Nephron (organoid): ENCODE measurements around the gene RHOBTB1.
"Not testable (repeated sequence)": the region's sequence is repeated elsewhere in the genome, so short reads cannot be mapped to it uniquely, and the experiment has no call there.

Experiments used
- H3K27ac Mint-ChIP-seq, 3 experiments: 2 replicates each; pipeline ENCODE4 v1.8.0; 2020; ENCODE audit warnings: mixed read lengths in 3 of 3, mild to moderate bottlenecking in 2 of 3, moderate library complexity in 1 of 3
- H3K27me3 Mint-ChIP-seq: 2 replicates; pipeline ENCODE4 v1.8.0; 2021; ENCODE audit warnings: low read depth, mild to moderate bottlenecking, moderate library complexity, mixed read lengths
- H3K36me3 Mint-ChIP-seq: 2 replicates; pipeline ENCODE4 v1.8.0; 2020; ENCODE audit warnings: low read depth, mixed read lengths
- H3K4me1 Mint-ChIP-seq: 2 replicates; pipeline ENCODE4 v1.8.0; 2020; ENCODE audit warnings: mixed read lengths
- H3K4me3 Mint-ChIP-seq, 3 experiments: 2 replicates each; pipeline ENCODE4 v1.8.0; 2020; ENCODE audit warnings: mild to moderate bottlenecking in 3 of 3, mixed read lengths in 3 of 3, moderate library complexity in 2 of 3
- H3K9me3 Mint-ChIP-seq: 2 replicates; pipeline ENCODE4 v1.8.0; 2020; ENCODE audit warnings: mixed read lengths
- CTCF ChIP-seq, 3 experiments: fragments of 200-600 bp; sonication (generic); IDR thresholded peaks; one replicate each; pipeline ENCODE4 v1.5.0; 2021; ENCODE audit warnings: antibody characterized with exemption in 3 of 3; ENCODE audit not compliant: unreplicated experiment in 3 of 3

Gene RHOBTB1

GRCh38 chr10:60908031-60908430, 36.0 kb downstream of the RHOBTB1 start:
- Mint-ChIP-seq H3K4me3 (no peak overlapping the region), H3K27me3 (no peaks in the 10 kb centered on the region), H3K4me1 (peaks cover 22% of the 10 kb centered on the region), H3K36me3 (peaks cover 87% of the 10 kb centered on the region), H3K27ac (peak overlapping the region in 2 of 3 experiments; percentile 75 to 92), H3K9me3 (peaks cover 11% of the 10 kb centered on the region)
- TF ChIP-seq CTCF (IDR thresholded peaks at IDR 0.05; ENCODE audit: unreplicated experiment in 3 of 3) = no peak

DNA sequence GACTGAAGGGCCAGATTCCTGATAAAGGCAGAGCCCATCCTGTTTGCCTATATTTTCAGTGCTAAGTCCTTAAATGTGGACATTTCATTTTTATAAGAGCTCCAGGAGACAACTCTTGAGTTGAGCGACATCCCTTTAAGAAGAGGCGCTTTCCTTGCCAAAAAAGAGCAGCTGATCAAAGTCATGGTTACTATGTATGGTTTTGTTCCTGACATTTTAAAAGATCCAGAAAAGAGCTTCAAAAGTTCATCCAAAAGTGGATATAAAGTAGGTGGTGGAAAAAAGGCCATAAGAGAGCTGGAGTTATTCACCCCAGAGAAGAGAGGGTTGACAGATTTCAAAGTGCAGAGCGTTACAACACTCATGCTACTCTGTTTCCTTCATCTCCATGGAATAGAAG, 36.7 kb downstream of the RHOBTB1 start:
- no peak for TF ChIP-seq CTCF (IDR thresholded peaks at IDR 0.05; ENCODE audit: unreplicated experiment in 3 of 3)
- H3K36me3 Mint-ChIP-seq = peaks cover 87% of the 10 kb centered on the region
- H3K27ac Mint-ChIP-seq = peak overlapping the region in 1 of 3 experiments; percentile 75
- peaks cover 11% of the 10 kb centered on the region for H3K9me3 Mint-ChIP-seq
- H3K4me1 Mint-ChIP-seq = peaks cover 19% of the 10 kb centered on the region
- H3K27me3 Mint-ChIP-seq = no peaks in the 10 kb centered on the region
- H3K4me3 Mint-ChIP-seq = no peak overlapping the region

GRCh38 chr10:60906825-60907224, 37.2 kb downstream of the RHOBTB1 start:
- H3K4me1 Mint-ChIP-seq = peaks cover 19% of the 10 kb centered on the region

DNA sequence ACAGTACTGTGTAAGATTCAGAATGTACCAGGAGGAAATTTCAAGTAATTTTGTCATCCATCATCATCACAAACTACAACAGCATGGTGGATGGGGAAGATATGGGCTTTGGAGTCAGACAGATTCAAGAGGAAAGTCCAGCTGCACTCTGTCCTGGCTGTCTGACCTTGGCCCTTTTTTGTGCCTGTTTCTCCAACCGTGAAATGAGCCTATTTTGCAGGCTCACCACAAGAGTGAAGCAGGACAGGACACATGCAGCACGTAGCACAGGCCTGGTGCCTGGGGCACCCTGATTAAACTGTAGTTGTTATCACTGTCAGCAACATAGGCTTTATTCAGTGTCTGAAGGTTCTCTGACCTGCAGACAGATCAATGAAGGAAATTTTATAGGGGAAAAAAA, 37.6 kb downstream of the RHOBTB1 start:
- peaks cover 19% of the 10 kb centered on the region for H3K4me1 Mint-ChIP-seq
- no peak overlapping the region for H3K4me3 Mint-ChIP-seq
- no peak for TF ChIP-seq CTCF (IDR thresholded peaks at IDR 0.05; ENCODE audit: unreplicated experiment in 3 of 3)
- H3K27me3 Mint-ChIP-seq = no peaks in the 10 kb centered on the region
- peaks cover 11% of the 10 kb centered on the region for H3K9me3 Mint-ChIP-seq
- peaks cover 83% of the 10 kb centered on the region for H3K36me3 Mint-ChIP-seq
- H3K27ac Mint-ChIP-seq = no peak overlapping the region

More at GRCh38 chr10:60906825-60907224, 37.2 kb downstream of the RHOBTB1 start:
- H3K9me3 Mint-ChIP-seq = peaks cover 11% of the 10 kb centered on the region
- H3K27ac Mint-ChIP-seq, H3K27me3 Mint-ChIP-seq, H3K4me3 Mint-ChIP-seq: not testable (repeated sequence)
- peaks cover 87% of the 10 kb centered on the region for H3K36me3 Mint-ChIP-seq

GRCh38 chr10:60905580-60905979, 38.4 kb downstream of the RHOBTB1 start:
- Mint-ChIP-seq H3K4me3 (no peak overlapping the region), H3K9me3 (peaks cover 11% of the 10 kb centered on the region), H3K27ac (peak overlapping the region in 2 of 3 experiments; percentile 41 to 42), H3K27me3 (no peaks in the 10 kb centered on the region), H3K36me3 (peaks cover 79% of the 10 kb centered on the region), H3K4me1 (peaks cover 19% of the 10 kb centered on the region)
- TF ChIP-seq CTCF (IDR thresholded peaks at IDR 0.05; ENCODE audit: unreplicated experiment in 3 of 3) = no peak

GRCh38 chr10:60903096-60903495, 40.9 kb downstream of the RHOBTB1 start:
- Mint-ChIP-seq H3K27me3 (no peaks in the 10 kb centered on the region), H3K4me1 (peaks cover 16% of the 10 kb centered on the region), H3K36me3 (peaks cover 76% of the 10 kb centered on the region), H3K27ac (peak overlapping the region in 2 of 3 experiments; percentile 25 to 43), H3K9me3 (peaks cover 11% of the 10 kb centered on the region), H3K4me3 (no peak overlapping the region)
- no peak for TF ChIP-seq CTCF (IDR thresholded peaks at IDR 0.05; ENCODE audit: unreplicated experiment in 3 of 3)
